HG03354 (cell line): ENCODE measurements around the gene CCSER1.

ENCODE experiments used
- ATAC-seq: cut with Tn5 transposase; IDR thresholded peaks from one replicate; pipeline ENCODE4 v1.9.1; 2021; ENCODE audit warnings: mild to moderate bottlenecking; ENCODE audit not compliant: unreplicated experiment, poor library complexity, severe bottlenecking

The CCSER1 gene

GRCh38 chr4:90126805-90127204 lies 389 bp upstream of the CCSER1 start:
- no peak for ATAC-seq

DNA sequence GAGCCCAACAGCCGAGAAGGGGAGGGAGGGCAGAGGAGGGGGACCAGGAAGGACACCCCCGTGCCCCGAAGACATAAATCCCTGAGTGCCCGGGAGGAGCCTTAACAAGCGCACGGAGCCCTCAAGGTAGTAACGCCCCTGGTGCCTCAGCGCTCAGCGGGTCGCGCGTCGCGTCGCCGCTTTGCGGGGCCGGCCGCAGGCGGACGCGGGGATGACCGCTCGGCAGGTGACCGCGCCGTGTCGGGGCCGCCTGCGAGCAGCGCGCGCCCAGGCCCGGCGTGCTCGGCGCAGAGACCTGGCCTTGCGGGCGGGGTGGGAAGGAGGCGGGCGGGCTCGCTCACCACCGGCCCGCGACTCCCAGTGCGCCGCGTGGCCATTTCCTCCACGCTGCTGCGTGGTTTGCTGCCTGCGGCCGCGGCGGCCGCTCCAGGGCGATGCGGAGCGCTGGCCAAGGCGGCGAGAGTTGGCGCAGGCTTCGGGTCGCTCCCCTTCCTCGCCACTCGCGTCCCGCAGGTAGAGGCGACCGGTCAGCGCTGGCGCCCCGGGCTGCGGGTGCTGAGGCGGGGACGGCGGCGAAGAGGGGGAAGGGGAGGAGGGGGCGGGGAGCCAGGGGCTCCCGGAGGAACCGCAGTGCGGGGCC lies 632 bp downstream of the CCSER1 start:
- ATAC-seq = peak; percentile 29

- peak; percentile 17 for ATAC-seq
Measured at GRCh38 chr4:90128961-90129495, 1.8 kb downstream of the CCSER1 start.

DNA sequence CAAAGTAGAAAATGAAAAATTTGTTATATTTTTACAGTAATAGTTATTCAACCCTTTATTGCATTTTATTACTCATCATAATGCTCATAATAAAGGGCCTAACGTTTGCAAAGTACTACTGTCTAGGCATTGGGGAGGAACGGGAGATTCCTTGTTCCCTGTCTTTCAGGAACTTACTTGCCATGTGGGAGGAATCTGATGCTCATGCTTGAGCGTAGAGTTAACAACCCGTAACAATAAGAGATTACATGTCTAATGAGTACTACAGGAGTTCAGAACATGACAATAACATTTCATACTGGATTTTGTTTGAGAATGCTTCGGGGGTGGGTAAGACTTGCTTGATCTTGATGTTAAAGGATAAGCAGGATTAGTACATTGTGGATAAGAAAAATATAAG lies 2.9 kb downstream of the CCSER1 start:
- ATAC-seq = no peak

DNA sequence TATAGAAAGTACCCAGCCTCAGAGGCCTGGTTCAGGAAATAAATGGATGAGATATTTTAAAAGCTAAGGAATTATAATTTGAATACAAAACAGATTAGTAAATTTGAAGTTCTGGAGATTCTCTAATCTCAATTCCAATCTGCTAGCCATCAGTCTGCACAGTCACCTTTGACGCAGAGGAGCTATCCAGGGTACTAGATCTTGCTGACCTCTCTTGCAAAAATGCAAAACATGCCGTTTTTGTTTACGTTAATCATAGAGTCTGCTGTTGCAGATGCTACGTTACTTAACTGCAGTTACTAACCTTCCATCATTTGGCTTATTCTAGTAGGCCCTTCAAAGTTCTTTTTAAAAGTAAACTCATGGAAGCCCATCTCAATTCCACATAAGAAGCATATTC lies 10.4 kb downstream of the CCSER1 start:
- no peak for ATAC-seq

GRCh38 chr4:90142081-90142480 lies 14.9 kb downstream of the CCSER1 start:
- ATAC-seq = no peak

GRCh38 chr4:90145319-90145718 lies 18.1 kb downstream of the CCSER1 start:
- ATAC-seq = no peak

- ATAC-seq = no peak
Measured at GRCh38 chr4:90146306-90146705, 19.1 kb downstream of the CCSER1 start.

GRCh38 chr4:90148574-90149148 lies 21.5 kb downstream of the CCSER1 start:
- no peak for ATAC-seq

GRCh38 chr4:90152024-90152423 lies 24.8 kb downstream of the CCSER1 start:
- no peak for ATAC-seq

DNA sequence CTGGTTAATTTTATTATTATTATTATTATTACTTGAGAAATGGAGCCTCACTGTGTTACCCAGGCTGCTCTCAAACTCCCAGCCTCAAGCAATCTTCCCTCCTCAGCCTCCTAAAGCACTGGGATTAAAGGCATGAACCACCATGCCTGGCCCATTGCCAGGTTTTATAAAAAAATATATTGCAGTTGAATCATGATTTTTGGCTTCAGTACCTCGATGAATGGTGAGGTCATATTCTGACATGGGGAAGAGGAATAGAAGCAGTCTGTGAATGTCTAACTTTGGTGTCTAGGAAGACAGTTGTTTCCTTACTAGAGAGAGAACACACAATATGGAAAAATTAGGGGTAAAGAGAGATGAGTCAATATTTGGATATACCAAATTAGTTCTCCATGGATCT lies 32.0 kb downstream of the CCSER1 start:
- no peak for ATAC-seq

GRCh38 chr4:90160044-90160443 lies 32.9 kb downstream of the CCSER1 start:
- ATAC-seq = no peak

DNA sequence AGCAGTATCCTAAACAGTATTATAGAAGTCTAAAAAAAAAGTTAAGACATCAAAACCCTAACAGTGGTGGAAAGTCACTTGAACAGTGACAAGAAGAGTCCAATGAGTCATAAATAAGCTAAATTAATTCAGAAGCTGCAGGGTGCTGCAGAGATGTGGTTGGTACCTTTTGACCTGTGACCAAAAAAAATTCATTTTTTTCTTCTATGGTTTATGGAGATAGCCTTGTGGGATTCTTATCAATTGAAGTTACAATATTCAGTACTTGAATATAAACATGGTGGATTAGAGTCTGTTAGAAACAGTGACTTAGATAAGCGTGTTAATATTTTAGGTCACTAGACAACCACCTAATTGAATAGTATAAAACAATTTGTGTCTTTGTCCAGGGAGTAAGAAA lies 35.4 kb downstream of the CCSER1 start:
- no peak for ATAC-seq

- no peak for ATAC-seq
Measured at GRCh38 chr4:90163872-90164271, 36.7 kb downstream of the CCSER1 start.

DNA sequence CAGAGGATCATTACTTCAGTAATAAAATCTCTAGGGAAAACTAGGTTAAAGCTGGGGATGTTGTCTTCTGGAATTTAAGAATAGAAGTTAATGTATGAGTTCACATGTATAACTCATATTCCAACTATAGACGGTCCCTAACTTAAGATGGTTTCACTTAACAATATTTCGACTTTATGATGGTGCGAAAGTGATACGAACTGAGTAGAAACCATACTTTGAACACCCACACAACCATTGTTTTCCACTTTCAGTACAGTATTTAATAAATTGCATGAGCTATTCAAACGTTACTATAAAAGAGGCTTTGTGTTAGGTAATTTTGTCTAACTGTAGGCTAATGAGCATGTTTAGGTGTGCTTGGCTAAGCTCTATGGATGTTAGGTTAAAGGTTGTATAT lies 38.7 kb downstream of the CCSER1 start:
- no peak for ATAC-seq

GRCh38 chr4:90171491-90171890 lies 44.3 kb downstream of the CCSER1 start:
- ATAC-seq = no peak

DNA sequence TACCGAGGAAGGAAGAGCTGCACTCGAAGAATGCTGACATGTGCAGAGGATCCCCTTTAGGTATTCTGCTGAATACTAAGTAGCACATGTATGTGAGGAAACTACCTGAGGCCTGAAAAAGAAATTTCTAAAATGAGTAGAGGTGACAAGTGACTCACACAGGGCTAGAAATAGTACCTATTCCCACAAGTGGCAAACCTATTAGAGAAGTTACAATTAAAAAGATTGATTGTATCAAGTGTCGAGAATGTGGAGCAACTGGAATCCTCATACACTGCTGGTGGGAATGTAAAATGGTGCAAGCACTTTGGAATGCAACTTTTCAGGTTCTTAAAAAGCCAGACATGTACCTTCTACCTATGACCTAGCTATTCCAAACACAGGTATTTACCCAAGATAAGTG lies 47.4 kb downstream of the CCSER1 start:
- ATAC-seq = no peak

- ATAC-seq = no peak
Measured at GRCh38 chr4:90181644-90182043, 54.5 kb downstream of the CCSER1 start.

GRCh38 chr4:90183254-90183653 lies 56.1 kb downstream of the CCSER1 start:
- ATAC-seq = no peak

DNA sequence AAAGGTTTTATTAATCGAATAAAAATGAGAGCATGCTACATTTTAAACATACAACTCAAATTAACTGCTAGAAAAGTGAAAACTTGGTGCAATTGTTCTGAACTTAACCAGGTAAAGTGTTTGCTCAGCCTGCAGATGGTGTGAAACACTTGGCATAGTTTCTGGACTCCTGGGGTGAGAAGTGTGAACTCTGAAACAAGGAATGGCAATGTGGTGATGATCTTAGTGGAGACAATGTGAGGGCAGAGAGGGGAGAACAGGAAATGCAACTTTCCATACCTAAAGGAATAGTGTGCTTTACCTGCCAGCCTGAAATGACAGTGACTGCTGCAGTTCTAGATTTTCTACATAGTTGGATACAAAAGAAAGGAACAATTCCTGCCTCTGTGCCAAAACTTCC lies 57.4 kb downstream of the CCSER1 start:
- ATAC-seq = no peak

DNA sequence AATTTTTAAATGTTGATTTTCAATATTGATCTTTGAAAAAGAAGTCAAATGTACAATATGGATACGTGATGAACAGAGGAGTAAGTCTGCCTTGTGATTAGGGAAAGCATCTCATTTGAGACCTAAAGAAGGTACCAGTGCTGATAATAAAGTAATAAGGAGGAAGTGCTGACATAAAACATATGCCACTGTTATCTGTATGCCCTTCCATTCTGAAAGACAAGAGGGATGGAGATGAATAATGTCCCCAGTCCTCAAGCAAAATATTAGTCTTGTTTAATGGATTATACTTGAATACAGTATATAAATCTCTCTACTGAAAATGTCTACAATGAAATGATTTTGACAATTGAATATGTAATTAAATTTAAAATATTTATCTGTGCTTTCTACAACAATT lies 58.2 kb downstream of the CCSER1 start:
- ATAC-seq = no peak

DNA sequence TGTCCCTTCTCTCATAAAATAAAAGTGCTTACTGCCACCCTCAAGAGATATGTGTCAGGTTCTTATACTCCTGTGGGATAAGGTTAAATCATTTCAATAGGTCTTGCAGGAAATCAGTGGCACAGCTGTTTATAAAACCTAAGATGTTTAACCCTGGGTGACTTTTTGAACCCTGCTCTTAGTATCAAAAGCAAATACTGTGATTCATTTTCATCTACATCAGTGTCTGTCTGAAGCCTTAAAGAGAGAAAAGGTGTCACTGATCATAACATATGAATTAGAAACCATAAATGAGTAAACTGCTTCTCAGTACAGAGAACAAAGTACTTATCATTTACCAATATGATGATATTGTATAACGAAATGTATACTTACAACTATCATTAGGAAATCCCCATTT lies 59.0 kb downstream of the CCSER1 start:
- ATAC-seq = no peak
